Stomach (tissue), 4 donors: ENCODE results near the gene CENPX.

ENCODE experiments used
- CTCF ChIP-seq, 7 experiments: fragments of 450-650 bp in 4 of 7; fragments of 200-600 bp in 3 of 7; sonication (generic) in 3 of 7; IDR thresholded peaks; one replicate each; pipeline ENCODE4 v1.5.1; 2016 to 2019; ENCODE audit warnings: antibody characterized with exemption in 7 of 7, control low read depth in 2 of 7, mild to moderate bottlenecking in 1 of 7
- EP300 ChIP-seq: sonication (generic); formaldehyde crosslinking; IDR thresholded peaks from one replicate; pipeline ENCODE4 v1.6.1; 2017; ENCODE audit warnings: antibody characterized with exemption

- TF ChIP-seq EP300 (no peak), CTCF (IDR thresholded peaks at IDR 0.05) (no peak)
These were observed 41.9 kb downstream of the CENPX start for GRCh38 chr17:81980707-81981343.
